Measurements from ENCODE around the gene CD40.

The CD40 gene

DNA sequence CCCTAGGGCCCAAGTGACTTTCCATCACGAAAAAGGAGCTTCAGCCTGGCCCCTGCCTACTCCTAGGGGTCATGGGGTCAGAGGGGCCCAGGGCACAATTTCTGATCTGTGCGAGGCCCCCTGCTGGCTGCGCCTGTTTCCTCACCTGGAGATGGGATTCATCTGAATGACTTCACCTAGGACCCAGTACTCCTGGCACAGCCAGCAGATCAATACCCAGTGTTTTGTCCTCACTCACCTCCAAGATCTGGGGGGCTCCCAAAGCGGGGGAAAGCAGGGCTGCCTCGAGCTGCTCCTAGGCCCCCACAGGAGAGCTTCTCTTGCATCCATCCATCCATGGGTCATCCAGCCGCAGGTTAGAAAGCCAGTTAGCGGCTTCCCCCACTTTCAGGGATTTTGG is 33.8 kb downstream of the CD40 start:
- no peak for DNase-seq

GRCh38 chr20:46152824-46153586 is 34.9 kb downstream of the CD40 start:
- DNase-seq: no peak

- no peak for DNase-seq
Observed at GRCh38 chr20:46154305-46154704, 36.2 kb downstream of the CD40 start.

DNA sequence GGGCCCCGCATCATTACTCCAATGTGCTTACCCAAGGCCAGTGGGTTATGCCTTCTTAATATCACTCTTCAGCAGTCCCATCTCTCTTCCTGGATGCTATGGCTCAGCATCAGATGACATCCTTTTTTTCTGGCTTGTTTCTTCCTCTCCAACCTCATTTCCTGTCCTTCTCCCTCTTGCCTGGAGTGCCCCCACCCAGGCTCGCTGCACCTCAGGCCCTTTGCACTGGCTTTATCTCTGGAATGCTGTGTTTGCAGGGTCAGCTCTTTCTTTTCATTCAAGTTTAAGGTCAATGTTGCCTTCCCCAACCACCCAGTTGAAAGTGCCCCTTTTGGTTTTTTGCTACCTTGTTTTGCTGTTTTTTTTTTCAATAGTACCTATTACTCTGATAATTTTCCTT is 36.7 kb downstream of the CD40 start:
- DNase-seq: no peak

GRCh38 chr20:46156065-46156464 is 38.0 kb downstream of the CD40 start:
- DNase-seq: no peak

DNA sequence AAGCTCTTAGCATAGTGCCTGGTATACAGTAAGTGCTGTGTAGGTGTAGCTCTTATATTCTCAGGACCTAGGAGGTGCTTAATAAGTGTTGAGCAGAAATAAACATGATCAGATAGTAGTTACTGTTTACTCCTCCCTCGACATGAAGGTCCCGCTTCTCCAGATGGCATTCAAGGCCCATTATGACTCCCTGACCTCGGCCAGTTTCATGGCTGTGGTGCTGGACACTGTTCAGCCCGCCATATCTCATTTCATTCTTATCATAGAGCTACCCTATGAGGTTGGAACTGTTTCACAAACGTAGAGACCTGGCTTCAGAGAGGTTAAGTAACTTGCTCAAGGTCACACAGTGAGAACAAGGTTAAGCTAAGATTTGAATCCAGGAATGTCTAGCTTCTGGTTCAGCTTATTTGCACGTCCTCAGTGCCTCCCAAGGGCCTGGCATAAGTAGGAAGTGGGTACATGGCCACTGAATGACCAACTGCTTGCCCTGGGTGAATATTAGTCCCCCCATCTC is 39.0 kb downstream of the CD40 start:
- no peak for DNase-seq

DNA sequence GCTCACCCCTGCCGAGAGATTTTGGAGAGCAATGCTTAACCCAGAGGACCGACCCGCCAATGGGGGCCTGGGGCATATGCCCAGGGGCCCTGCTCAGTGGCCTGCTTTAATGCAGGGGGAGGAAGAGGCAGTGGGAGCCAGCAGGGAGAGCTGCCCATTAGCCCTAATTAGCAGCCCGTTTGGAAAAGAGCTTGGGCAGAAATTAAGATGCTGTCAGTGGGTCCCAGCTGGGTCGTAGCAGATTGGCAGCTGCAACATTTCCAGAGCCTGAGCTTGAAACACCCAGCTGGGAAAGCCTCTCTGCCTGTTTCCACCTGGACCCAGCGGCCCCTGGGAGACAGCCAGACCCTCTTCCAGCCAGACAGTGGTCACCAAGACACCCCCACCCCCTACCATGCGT is 39.5 kb downstream of the CD40 start:
- DNase-seq: no peak

GRCh38 chr20:46158476-46158987 is 40.4 kb downstream of the CD40 start:
- DNase-seq: no peak

DNA sequence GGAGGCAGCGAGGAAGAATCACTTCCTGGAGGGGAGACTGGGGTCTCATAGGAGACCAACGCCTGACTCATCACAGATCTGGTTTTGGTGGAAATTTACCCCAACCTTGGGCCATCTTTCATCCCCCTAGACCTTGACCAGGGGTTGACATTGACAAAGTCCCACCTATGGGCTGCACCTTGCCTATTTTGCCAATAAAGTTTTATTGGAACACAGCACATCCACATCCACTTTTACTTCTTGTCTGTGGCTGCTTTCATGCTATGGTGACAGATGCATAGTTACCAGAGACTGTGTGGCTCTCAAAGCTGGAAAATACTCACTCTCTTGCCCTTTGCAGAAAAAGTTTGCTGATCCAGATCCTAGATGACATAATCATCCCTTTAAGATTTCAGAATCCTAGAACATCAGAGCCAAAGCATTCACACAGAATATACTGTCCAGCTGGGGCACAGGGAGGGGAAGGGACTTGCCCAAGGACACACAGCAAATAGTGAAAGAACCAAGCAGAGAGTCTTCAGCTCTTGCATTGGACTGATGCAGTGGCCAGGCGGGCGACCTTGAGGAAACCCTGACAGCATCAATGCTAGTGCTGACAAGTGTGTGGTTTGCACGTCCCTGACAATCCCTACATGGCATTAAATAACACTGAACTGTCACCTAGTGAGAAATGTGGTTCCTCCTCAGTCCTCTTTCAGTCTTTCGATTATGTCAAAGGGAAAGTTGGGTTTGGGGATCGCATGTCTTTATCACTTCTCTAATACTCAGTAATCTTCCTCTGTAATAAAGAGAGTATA is 41.2 kb downstream of the CD40 start:
- no peak for DNase-seq

DNA sequence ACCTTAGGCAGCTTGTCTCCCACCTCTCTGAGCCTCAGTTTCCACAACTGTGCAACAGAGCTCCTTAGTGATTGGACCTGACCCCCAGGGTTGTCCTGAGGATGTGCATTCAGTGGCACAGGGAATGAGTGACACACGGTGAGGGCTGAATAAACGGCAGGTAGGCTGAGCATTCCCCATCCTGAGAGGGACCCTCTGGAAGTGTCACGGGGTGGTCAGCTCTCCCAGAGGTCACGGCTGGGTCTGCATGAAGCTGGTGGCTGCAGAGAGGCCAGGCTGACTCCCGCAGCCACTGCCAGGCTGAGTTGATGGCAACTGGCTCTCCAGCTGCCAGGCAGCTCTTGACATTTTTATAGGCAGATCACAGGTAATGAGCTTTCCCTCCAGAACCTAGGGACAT is 42.5 kb downstream of the CD40 start:
- no peak for DNase-seq

GRCh38 chr20:46161921-46162320 is 43.8 kb downstream of the CD40 start:
- DNase-seq: no peak

DNA sequence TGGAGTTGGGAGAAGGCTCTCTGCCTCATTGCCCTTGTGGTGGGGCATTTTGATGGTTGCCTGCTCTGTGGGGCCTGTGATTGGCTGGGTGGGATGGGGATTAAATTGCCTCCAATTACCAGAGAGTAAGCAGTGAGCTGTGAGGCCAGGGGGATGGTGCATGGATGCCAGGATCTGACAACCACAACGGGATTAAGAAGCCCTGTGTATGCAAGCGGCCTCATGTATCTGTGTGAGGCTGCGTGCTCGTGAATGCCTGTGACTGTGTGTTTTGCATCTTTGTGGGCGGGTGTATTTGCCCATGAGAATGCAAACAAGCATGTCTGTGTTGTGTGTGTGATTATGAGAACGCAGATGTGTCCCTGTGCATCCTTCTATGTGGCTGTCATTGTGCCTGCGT is 46.1 kb downstream of the CD40 start:
- no peak for DNase-seq

DNA sequence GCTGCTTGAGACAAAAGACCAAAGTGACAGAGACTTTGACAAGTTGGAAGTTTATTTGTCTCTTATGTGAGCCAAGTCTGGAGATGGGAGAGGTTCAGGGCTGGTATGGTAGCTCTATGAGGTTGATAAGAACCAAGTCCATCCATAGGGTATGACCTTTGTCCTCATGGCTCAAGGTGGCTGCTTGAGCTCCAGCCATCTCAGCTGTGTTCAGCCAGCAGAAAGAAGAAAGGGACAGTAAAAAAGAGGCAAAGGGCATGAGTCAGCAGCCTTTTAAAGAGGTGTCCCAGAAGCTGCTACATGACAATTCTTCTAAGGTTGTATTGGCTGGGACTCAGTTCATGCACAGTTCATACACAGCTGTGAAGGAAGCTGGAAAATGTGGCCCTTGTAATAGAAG is 49.0 kb downstream of the CD40 start:
- no peak for DNase-seq

DNA sequence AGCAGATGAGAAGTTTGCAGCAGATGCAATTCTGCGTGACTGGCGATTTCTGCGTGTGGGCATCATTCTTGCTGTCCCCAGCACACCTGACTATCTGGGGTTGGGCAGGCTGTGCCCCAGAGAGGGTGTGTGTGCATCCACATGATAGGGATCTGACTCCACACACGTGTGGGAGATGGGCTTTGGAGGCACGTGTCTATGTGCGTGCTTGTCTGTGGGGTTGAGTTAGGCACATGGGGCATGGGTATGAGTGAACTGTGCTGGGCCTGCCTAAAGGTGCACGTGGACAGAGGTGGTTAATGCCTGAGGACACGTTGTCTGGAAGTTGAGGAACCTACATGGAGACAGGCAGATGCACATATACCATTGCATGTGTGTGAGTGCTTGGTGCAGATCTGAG is 50.3 kb downstream of the CD40 start:
- DNase-seq: no peak

DNA sequence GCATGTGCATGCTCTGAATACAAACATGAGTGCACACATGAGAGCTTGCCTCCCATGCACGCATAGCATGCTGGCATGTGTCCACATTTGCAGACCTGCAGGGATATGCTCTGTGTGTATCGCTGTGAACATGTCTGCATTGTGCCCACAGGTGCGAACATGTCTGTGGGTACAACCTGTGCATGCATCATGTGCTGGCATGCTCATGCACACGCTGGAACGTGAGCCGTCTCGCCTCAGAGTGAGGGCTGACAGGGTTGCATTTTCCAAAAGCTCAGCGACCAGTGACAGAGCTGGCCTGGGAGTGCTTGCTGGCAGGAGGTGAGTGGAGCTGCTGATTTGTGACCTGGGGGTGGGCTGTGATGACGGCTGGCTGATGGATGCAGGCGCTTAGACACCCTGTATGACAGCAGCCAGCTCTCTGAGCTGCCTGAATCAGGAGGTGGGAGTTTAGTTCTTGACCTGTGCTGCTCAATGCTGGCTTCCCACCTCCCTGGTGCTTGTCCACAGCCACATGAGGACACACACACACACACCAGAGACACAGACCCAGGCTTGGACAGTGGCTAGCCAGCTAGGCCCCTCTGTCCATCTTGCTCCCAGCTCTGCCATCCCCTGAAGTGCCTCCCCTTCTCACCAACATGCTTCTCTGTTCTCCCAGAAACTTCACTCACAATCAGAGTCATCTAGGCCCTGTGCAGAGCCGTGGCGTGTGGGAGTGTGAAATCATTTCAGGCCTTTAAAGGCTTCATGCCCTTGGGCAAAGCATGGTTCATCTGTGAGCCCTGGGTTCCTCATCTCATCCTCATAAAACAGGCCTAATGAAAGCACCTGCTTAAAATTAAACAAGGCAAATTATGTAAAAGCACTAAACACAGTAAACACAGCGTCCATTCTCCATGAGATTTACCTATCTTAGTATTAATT is 51.4 kb downstream of the CD40 start:
- no peak for DNase-seq

GRCh38 chr20:46171476-46171875 is 53.4 kb downstream of the CD40 start:
- no peak for DNase-seq

- no peak for DNase-seq
Observed at GRCh38 chr20:46171909-46172308, 53.8 kb downstream of the CD40 start.

DNA sequence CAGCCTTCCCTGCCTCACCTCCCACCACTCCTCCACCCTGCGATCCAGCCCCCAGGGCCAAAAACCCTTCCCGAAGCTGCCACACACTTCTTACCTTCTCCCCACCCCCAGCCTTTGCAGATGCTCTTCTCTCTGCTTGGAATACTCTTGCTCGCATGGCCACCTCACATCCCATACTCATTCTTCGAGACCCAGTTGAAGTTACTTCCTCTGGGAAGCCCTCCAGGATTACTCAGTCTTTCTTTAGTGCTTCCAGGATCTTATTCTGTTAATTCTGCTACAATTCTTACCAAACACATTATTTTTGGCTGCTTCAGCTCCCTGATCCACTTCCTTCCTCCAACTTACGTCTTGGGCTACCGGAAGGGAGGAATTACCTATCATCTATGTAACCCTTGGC is 54.3 kb downstream of the CD40 start:
- DNase-seq: no peak

GRCh38 chr20:46172961-46173536 is 54.9 kb downstream of the CD40 start:
- DNase-seq: no peak

- DNase-seq: no peak
Observed at GRCh38 chr20:46173652-46174468, 55.7 kb downstream of the CD40 start.

GRCh38 chr20:46174469-46175126 is 56.5 kb downstream of the CD40 start:
- no peak for DNase-seq
